ENCODE results near the gene NR2E1. TPM values are rescaled to one million over a fixed set of nuclear protein-coding genes. Genes with fewer than 3 reads are reported as not detected.

Gene NR2E1
- total RNA-seq, 2 donors from 2014 or later = not detected

DNA sequence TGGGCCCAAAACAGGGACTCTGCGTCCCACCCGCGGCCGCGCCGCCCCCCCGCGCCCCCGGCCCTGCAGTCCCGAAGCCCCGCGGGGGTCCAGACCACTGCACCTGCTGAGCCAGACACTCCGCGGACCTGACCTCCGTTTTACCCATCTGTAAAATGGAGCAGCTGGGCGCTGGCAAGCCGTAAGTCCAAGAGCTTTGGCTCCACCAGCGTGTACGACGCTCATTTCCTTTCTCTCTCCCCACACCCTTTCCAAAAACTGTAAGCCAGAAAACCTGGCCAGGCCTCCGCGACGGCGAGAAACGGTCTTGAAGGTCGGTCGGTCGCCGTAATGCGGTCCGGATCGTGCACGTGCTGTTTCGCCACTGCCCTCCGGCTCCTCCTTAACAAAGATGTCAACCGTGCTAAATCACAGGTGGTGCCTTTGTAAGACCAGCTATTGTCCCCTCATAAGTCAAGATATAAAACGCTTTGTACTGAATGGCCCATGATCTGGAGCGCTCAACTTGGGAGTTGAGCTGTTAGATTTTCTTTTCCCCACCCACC is 7.8 kb upstream of the NR2E1 start:
- 10 to 18% methylated on average over 22 to 38 of the region's 38 CpGs for WGBS, 2 donors
- no peaks in the 10 kb centered on the region for H3K36me3 ChIP-seq (replicated peaks in 1 of 2; ENCODE audit: insufficient read depth in 1 of 2, low read depth in 2 of 2)
- H3K4me1 ChIP-seq = peaks cover 21% of the 10 kb centered on the region
- H3K27me3 ChIP-seq = peaks cover 0 to 39% of the 10 kb centered on the region in 2 donors
- no peak for DNase-seq
- no peaks in the 10 kb centered on the region for H3K9me3 ChIP-seq
- H3K4me3 ChIP-seq = no peak overlapping the region
- H3K27ac ChIP-seq = no peak overlapping the region
- no peak for ATAC-seq
- intact Hi-C loops (cut with DNase I) = no loop called here
- TF ChIP-seq, protein P1, sequence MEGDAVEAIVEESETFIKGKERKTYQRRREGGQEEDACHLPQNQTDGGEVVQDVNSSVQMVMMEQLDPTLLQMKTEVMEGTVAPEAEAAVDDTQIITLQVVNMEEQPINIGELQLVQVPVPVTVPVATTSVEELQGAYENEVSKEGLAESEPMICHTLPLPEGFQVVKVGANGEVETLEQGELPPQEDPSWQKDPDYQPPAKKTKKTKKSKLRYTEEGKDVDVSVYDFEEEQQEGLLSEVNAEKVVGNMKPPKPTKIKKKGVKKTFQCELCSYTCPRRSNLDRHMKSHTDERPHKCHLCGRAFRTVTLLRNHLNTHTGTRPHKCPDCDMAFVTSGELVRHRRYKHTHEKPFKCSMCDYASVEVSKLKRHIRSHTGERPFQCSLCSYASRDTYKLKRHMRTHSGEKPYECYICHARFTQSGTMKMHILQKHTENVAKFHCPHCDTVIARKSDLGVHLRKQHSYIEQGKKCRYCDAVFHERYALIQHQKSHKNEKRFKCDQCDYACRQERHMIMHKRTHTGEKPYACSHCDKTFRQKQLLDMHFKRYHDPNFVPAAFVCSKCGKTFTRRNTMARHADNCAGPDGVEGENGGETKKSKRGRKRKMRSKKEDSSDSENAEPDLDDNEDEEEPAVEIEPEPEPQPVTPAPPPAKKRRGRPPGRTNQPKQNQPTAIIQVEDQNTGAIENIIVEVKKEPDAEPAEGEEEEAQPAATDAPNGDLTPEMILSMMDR (IDR thresholded peaks at IDR 0.05) = no peak
- TF ChIP-seq POLR2A (IDR thresholded peaks at IDR 0.05) = no peak

DNA sequence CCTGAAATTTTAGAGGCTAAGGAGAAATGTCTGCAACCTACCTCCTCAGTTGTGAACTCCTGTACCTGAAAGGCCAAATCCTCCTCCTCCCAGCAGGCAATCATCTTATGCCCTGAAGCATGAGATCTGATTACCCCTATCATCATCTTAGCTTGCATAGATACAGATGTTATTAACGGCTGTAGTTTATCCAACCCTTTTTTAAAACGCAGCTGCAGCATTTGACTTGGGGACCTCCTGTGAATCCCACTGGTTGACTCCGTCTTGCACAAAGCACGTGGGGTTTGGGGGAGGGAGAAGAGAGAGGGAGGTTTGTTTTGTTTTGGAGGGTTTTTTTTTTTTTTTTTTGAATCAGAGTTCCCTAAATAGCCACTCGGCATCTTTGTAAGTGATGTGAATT is 5.8 kb upstream of the NR2E1 start:
- DNase-seq = no peak
- no peaks in the 10 kb centered on the region for H3K36me3 ChIP-seq (replicated peaks in 1 of 2; ENCODE audit: insufficient read depth in 1 of 2, low read depth in 2 of 2)
- ATAC-seq = no peak
- 50 to 64% methylated on average over 5 of the region's 5 CpGs for WGBS, 2 donors
- peaks cover 29% of the 10 kb centered on the region for H3K4me1 ChIP-seq
- intact Hi-C loops (cut with DNase I) = no loop called here
- H3K4me3 ChIP-seq = no peak overlapping the region
- no peak for TF ChIP-seq POLR2A (IDR thresholded peaks at IDR 0.05)
- TF ChIP-seq, protein P1 (IDR thresholded peaks at IDR 0.05) = no peak
- no peaks in the 10 kb centered on the region for H3K9me3 ChIP-seq
- peaks cover 0 to 51% of the 10 kb centered on the region in 2 donors for H3K27me3 ChIP-seq
- no peak overlapping the region for H3K27ac ChIP-seq

DNA sequence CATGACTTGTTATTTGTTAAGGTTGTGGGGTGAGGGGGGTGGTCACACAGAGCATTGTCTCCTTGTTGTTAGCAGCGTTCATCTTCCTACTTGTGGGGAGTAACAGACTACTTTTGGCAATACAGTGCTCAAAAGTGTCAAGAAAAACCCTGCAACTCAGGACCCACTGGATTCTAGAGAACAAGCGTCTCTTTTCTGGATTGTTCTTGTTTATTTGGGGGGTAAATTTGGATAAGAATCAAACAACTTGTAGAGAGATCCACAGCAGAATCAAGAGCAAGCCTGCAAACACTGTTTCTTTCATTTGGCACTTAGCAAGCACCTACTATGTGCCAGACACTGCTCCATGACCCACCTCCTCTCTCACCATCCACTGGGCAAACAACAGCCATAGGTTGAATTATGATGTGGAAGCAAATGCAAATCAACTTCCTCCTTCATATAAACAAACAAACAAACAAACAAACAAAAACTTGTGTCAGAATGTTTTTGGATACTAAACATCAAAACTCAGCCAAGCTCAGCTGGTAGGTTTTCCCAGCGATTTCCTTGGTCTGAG is 4.0 kb upstream of the NR2E1 start:
- peaks cover 41% of the 10 kb centered on the region for H3K4me1 ChIP-seq
- no peak for TF ChIP-seq POLR2A (IDR thresholded peaks at IDR 0.05)
- TF ChIP-seq, protein P1 (IDR thresholded peaks at IDR 0.05) = no peak
- no peak overlapping the region for H3K4me3 ChIP-seq
- DNase-seq = no peak
- H3K36me3 ChIP-seq (replicated peaks in 1 of 2; ENCODE audit: insufficient read depth in 1 of 2, low read depth in 2 of 2) = no peaks in the 10 kb centered on the region
- ATAC-seq = no peak
- 23 to 25% methylated on average over 3 of the region's 3 CpGs for WGBS, 2 donors
- peaks cover 0 to 58% of the 10 kb centered on the region in 2 donors for H3K27me3 ChIP-seq
- H3K27ac ChIP-seq = no peak overlapping the region
- intact Hi-C loops (cut with DNase I) = no loop called here
- no peaks in the 10 kb centered on the region for H3K9me3 ChIP-seq

DNA sequence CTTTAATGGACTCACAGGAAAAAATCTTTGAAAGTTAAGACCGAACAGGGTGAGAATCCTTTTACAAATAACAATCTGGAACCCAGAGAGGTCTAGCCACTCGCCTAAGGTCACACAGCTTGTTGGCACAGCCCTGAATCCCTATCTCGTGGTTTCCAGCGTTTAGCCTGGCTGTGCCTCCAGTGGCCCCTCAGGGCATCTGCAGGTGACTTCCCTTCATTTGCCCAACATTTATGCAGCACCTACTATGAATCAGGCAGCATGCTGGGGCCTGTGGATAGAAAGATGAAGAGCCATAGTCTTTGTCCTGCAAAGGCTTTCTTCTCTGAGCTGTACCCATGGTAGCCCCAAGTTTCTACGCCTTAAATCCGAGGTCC is 2.6 kb upstream of the NR2E1 start:
- DNase-seq (no peak), ATAC-seq (no peak)
- H3K27me3 ChIP-seq = peaks cover 0 to 58% of the 10 kb centered on the region in 2 donors
- no peaks in the 10 kb centered on the region for H3K9me3 ChIP-seq
- H3K4me1 ChIP-seq = peaks cover 33% of the 10 kb centered on the region
- TF ChIP-seq, protein P1 (IDR thresholded peaks at IDR 0.05) = peak in 1 of 7 experiments; percentile 5
- no peak for TF ChIP-seq POLR2A (IDR thresholded peaks at IDR 0.05)
- H3K4me3 ChIP-seq = no peak overlapping the region
- intact Hi-C loops (cut with DNase I) = no loop called here
- H3K27ac ChIP-seq = no peak overlapping the region
- WGBS, 2 donors = 2 to 11% methylated on average over 6 of the region's 6 CpGs
- no peaks in the 10 kb centered on the region for H3K36me3 ChIP-seq (replicated peaks in 1 of 2; ENCODE audit: insufficient read depth in 1 of 2, low read depth in 2 of 2)
